Transverse colon (tissue), 4 donors: Measurements from ENCODE around the gene RCHY1. TPM values are rescaled to one million over a fixed set of nuclear protein-coding genes. Genes with fewer than 3 reads are reported as not detected.
"Not testable (repeated sequence)": the region's sequence is repeated elsewhere in the genome, so short reads cannot be mapped to it uniquely, and the experiment has no call there.

Experiments used
- DNase-seq: peaks from one replicate; pipeline ENCODE4 v3.0.0-alpha.2; 2019
- H3K27ac ChIP-seq, 4 donors: fragments of 200-600 bp; sonication (generic); 2 replicates each; pipeline ENCODE4 v1.5.1; 2016 to 2018; ENCODE audit warnings: inconsistent platforms in 4 of 4
- H3K27me3 ChIP-seq: fragments of 200-600 bp; sonication (generic); 2 replicates; pipeline ENCODE4 v1.5.1; 2017; ENCODE audit warnings: inconsistent platforms
- H3K36me3 ChIP-seq, 4 donors: fragments of 200-600 bp; sonication (generic); 2 replicates each; pipeline ENCODE4 v1.5.1; 2017 to 2019; ENCODE audit warnings: inconsistent platforms in 4 of 4
- H3K4me1 ChIP-seq, 4 donors: fragments of 200-600 bp; sonication (generic); 2 replicates each; pipeline ENCODE4 v1.5.1; 2017 to 2020; ENCODE audit warnings: inconsistent platforms in 4 of 4
- H3K4me3 ChIP-seq, 4 donors: fragments of 200-600 bp; sonication (generic); 1 replicate in 1 of 4; 2 replicates in 3 of 4; pipeline versions ENCODE4 v1.5.1 to v1.6.1; 2017 to 2019; ENCODE audit warnings: inconsistent platforms in 4 of 4
- H3K9me3 ChIP-seq, 2 donors: fragments of 200-600 bp; sonication (generic); 2 replicates each; pipeline ENCODE4 v1.5.1; 2017 to 2019; ENCODE audit warnings: inconsistent platforms in 2 of 2
- CTCF ChIP-seq, 5 experiments: fragments of 200-600 bp in 3 of 5; fragments of 450-650 bp in 2 of 5; sonication (generic) in 3 of 5; IDR thresholded peaks; 1 replicate in 2 of 5; 2 replicates in 3 of 5; pipeline ENCODE4 v1.5.1; 2016 to 2017; ENCODE audit warnings: antibody characterized with exemption in 5 of 5, inconsistent platforms in 3 of 5, mild to moderate bottlenecking in 2 of 5, moderate library complexity in 1 of 5
- EP300 ChIP-seq: sonication (generic); formaldehyde crosslinking; IDR thresholded peaks from one replicate; pipeline ENCODE4 v1.6.1; 2017; ENCODE audit warnings: antibody characterized with exemption, low read depth
- POLR2A ChIP-seq: fragments of 450-650 bp; IDR thresholded peaks from one replicate; pipeline ENCODE4 v1.6.1; 2016; ENCODE audit warnings: antibody characterized with exemption, mild to moderate bottlenecking, moderate library complexity
- POLR2AphosphoS5 ChIP-seq, 3 donors: sonication (generic); formaldehyde crosslinking; IDR thresholded peaks; one replicate each; pipeline ENCODE4 v1.6.1; 2016; ENCODE audit warnings: antibody characterized with exemption in 3 of 3
- WGBS, 2 donors: methylation state at CpG; one replicate each; pipeline ENCODE4 v1.1.5; 2018; ENCODE audit warnings: low coverage in 1 of 2; 5-methylcytosine and 5-hydroxymethylcytosine counted together
- in situ Hi-C, 4 donors: fragments of 200-750 bp; cut with MboI; loops; one replicate each; pipeline versions ENCODE4 v1.15.0 to v1.15.1; 2017; ENCODE audit warnings: low sequenced_read_pairs in 3 of 4, low pct_ligation_motif_present in 1 of 4, low pct_unique_long_range_greater_than_20kb in 1 of 4
- intact Hi-C: fragments of 100-400 bp; cut with DNase I; formaldehyde crosslinking; loops from one replicate; pipeline ENCODE4 v1.15.1; 2023; ENCODE audit warnings: low total_unique reads
- total RNA-seq, 4 donors: library from RNA; depleted of rRNA; stranded (reverse); fragments of >200 nt; gene quantifications; one replicate each; pipeline ENCODE4 v1.1.0, GENCODE V29; 2016

The RCHY1 gene
- total RNA-seq, 4 donors from 2014 or later = 5.2 to 34.8 (median 22.4) TPM

GRCh38 chr4:75544870-75545269 is 30.7 kb upstream of the RCHY1 start:
- intact Hi-C loops (no loop called here), in situ Hi-C loops (no loop called here)
- H3K9me3 ChIP-seq = no peaks in the 10 kb centered on the region
- WGBS, 2 donors = 93 to 100% methylated on average over 1 to 3 of the region's 3 CpGs
- H3K4me1 ChIP-seq = no peaks in the 10 kb centered on the region
- no peak for DNase-seq
- H3K4me3 ChIP-seq = no peak overlapping the region
- H3K36me3 ChIP-seq = no peaks in the 10 kb centered on the region
- no peaks in the 10 kb centered on the region for H3K27me3 ChIP-seq
- TF ChIP-seq EP300 (no peak), CTCF (IDR thresholded peaks at IDR 0.05) (no peak), POLR2A (no peak), POLR2AphosphoS5 (IDR thresholded peaks at IDR 0.05) (no peak)
- H3K27ac ChIP-seq = no peak overlapping the region

- H3K27ac ChIP-seq, H3K4me3 ChIP-seq, H3K27me3 ChIP-seq, H3K9me3 ChIP-seq, intact Hi-C loops, DNase-seq, H3K4me1 ChIP-seq, in situ Hi-C loops, H3K36me3 ChIP-seq: not testable (repeated sequence)
- 92 to 94% methylated on average over 5 to 8 of the region's 8 CpGs for WGBS, 2 donors
Observed at GRCh38 chr4:75544220-75544619, 30.0 kb upstream of the RCHY1 start.

GRCh38 chr4:75542824-75543223 is 28.6 kb upstream of the RCHY1 start:
- no peaks in the 10 kb centered on the region for H3K4me1 ChIP-seq
- in situ Hi-C loops = no loop called here
- no peak overlapping the region for H3K4me3 ChIP-seq
- TF ChIP-seq POLR2AphosphoS5 (IDR thresholded peaks at IDR 0.05) (no peak), EP300 (no peak)
- H3K9me3 ChIP-seq = no peaks in the 10 kb centered on the region
- intact Hi-C loops = no loop called here
- H3K27me3 ChIP-seq = no peaks in the 10 kb centered on the region
- H3K36me3 ChIP-seq = no peaks in the 10 kb centered on the region
- H3K27ac ChIP-seq = no peak overlapping the region
- DNase-seq = no peak

GRCh38 chr4:75537308-75537707 is 23.1 kb upstream of the RCHY1 start:
- H3K9me3 ChIP-seq, H3K4me1 ChIP-seq, intact Hi-C loops, H3K4me3 ChIP-seq, in situ Hi-C loops, H3K27me3 ChIP-seq, DNase-seq, H3K27ac ChIP-seq, H3K36me3 ChIP-seq: not testable (repeated sequence)
- WGBS, 2 donors = 91 to 92% methylated on average over 2 to 6 of the region's 6 CpGs

- H3K4me1 ChIP-seq, DNase-seq, H3K4me3 ChIP-seq, intact Hi-C loops, in situ Hi-C loops, H3K27me3 ChIP-seq, H3K27ac ChIP-seq, H3K9me3 ChIP-seq: not testable (repeated sequence)
- H3K36me3 ChIP-seq = peaks cover 0 to 24% (median 11%) of the 10 kb centered on the region in 4 donors
Observed at GRCh38 chr4:75533926-75534325, 19.7 kb upstream of the RCHY1 start.

- intact Hi-C loops, H3K4me3 ChIP-seq, in situ Hi-C loops, H3K27ac ChIP-seq, DNase-seq, H3K4me1 ChIP-seq, H3K9me3 ChIP-seq, H3K27me3 ChIP-seq: not testable (repeated sequence)
- H3K36me3 ChIP-seq = peaks cover 0 to 29% (median 14%) of the 10 kb centered on the region in 4 donors
- 95 to 96% methylated on average over 4 of the region's 4 CpGs for WGBS, 2 donors
Observed at GRCh38 chr4:75533339-75533887, 19.2 kb upstream of the RCHY1 start.

- intact Hi-C loops, H3K27me3 ChIP-seq, H3K4me3 ChIP-seq, DNase-seq, H3K4me1 ChIP-seq, H3K9me3 ChIP-seq, in situ Hi-C loops, H3K27ac ChIP-seq: not testable (repeated sequence)
- WGBS, 2 donors = 96 to 99% methylated on average over 7 of the region's 7 CpGs
- peaks cover 0 to 42% (median 20%) of the 10 kb centered on the region in 4 donors for H3K36me3 ChIP-seq
Observed at GRCh38 chr4:75531536-75532143, 17.4 kb upstream of the RCHY1 start.
